Measurements from ENCODE around the gene CRAMP1.
A peak's percentile ranks its signal among the peaks of the same experiment; 100 is the strongest.

The CRAMP1 gene

GRCh38 chr16:1723450-1724147 is 111.4 kb downstream of the CRAMP1 start:
- H3K4me2 ChIP-seq (ENCODE audit: low read depth, low read length), result no peak overlapping the region

DNA sequence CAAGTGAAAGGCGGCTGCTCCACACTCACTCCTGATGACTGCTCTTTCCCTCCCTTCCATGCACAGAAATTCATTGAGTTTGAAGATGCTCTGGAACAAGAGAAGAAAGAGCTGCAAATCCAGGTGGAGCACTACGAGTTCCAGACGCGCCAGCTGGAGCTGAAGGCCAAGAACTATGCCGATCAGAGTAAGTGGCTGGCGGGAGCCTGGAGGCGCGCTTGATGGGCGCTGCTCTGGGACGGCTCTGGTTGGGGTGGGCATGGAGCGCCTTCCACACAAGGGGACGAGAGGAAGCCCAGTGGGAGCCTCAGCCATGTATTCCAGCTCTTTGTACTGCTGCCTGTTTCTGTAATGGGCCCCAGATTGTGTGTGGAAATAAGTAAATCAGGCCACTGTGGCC is 112.3 kb downstream of the CRAMP1 start:
- no peak overlapping the region for H3K27ac ChIP-seq (ENCODE audit: low read length)
- TF ChIP-seq EZH2phosphoT487 (IDR thresholded peaks at IDR 0.05; ENCODE audit: low read length) (no peak), EZH2 (optimal IDR thresholded peaks at IDR 0.05; ENCODE audit: low read depth, low read length) (no peak), CTCF (IDR thresholded peaks at IDR 0.05; ENCODE audit: low read length) (no peak)
- no peak overlapping the region for H2AFZ ChIP-seq (ENCODE audit: low read length)
- no peaks in the 10 kb centered on the region for H3K9me3 ChIP-seq (replicated peaks; ENCODE audit: insufficient read depth, low read length)
- H3F3A ChIP-seq (ENCODE audit: insufficient read depth, low read length), result peaks cover 3% of the 10 kb centered on the region; the same call in 1 of the 2 replicates
- H3K9ac ChIP-seq (ENCODE audit: low read length), result no peak overlapping the region
- H3K4me2 ChIP-seq (ENCODE audit: low read depth, low read length), result no peak overlapping the region
- peaks cover 6% of the 10 kb centered on the region; the same call in 1 of the 2 replicates for H3K4me1 ChIP-seq (ENCODE audit: low read length)
- H3K36me3 ChIP-seq (replicated peaks; ENCODE audit: insufficient read depth, low read length), result no peaks in the 10 kb centered on the region
- no peak for DNase-seq
- H4K20me1 ChIP-seq (ENCODE audit: insufficient read depth, low read length), result no peaks in the 10 kb centered on the region
- H3K79me2 ChIP-seq (ENCODE audit: low read length), result peaks cover 34% of the 10 kb centered on the region
- H3K4me3 ChIP-seq (ENCODE audit: low read length), result no peak overlapping the region
- no peaks in the 10 kb centered on the region for H3K9me2 ChIP-seq (replicated peaks; ENCODE audit: insufficient read depth, low read length)
- H3K27me3 ChIP-seq (replicated peaks; ENCODE audit: insufficient read depth, low read length), result no peaks in the 10 kb centered on the region

More at GRCh38 chr16:1723450-1724147, 111.4 kb downstream of the CRAMP1 start:
- DNase-seq, result peak; percentile 27
- Histone ChIP-seq H3K9ac (ENCODE audit: low read length) (no peak overlapping the region), H3F3A (ENCODE audit: insufficient read depth, low read length) (peaks cover 3% of the 10 kb centered on the region; the same call in 1 of the 2 replicates), H4K20me1 (ENCODE audit: insufficient read depth, low read length) (no peaks in the 10 kb centered on the region), H3K4me1 (ENCODE audit: low read length) (peaks cover 6% of the 10 kb centered on the region; the same call in 1 of the 2 replicates), H3K27me3 (replicated peaks; ENCODE audit: insufficient read depth, low read length) (no peaks in the 10 kb centered on the region), H3K9me2 (replicated peaks; ENCODE audit: insufficient read depth, low read length) (no peaks in the 10 kb centered on the region), H3K79me2 (ENCODE audit: low read length) (peaks cover 41% of the 10 kb centered on the region), H3K36me3 (replicated peaks; ENCODE audit: insufficient read depth, low read length) (no peaks in the 10 kb centered on the region), H2AFZ (ENCODE audit: low read length) (no peak overlapping the region), H3K27ac (ENCODE audit: low read length) (no peak overlapping the region), H3K4me3 (ENCODE audit: low read length) (no peak overlapping the region), H3K9me3 (replicated peaks; ENCODE audit: insufficient read depth, low read length) (no peaks in the 10 kb centered on the region)
- TF ChIP-seq EZH2phosphoT487 (IDR thresholded peaks at IDR 0.05; ENCODE audit: low read length), result no peak
- peak; percentile 74 for TF ChIP-seq CTCF (IDR thresholded peaks at IDR 0.05; ENCODE audit: low read length)

- Histone ChIP-seq H3K36me3 (replicated peaks; ENCODE audit: insufficient read depth, low read length) (no peaks in the 10 kb centered on the region), H3F3A (ENCODE audit: insufficient read depth, low read length) (peaks cover 3% of the 10 kb centered on the region; the same call in 1 of the 2 replicates), H2AFZ (ENCODE audit: low read length) (no peak overlapping the region), H3K9me3 (replicated peaks; ENCODE audit: insufficient read depth, low read length) (no peaks in the 10 kb centered on the region), H3K4me3 (ENCODE audit: low read length) (no peak overlapping the region), H3K27ac (ENCODE audit: low read length) (no peak overlapping the region), H3K4me2 (ENCODE audit: low read depth, low read length) (no peak overlapping the region), H4K20me1 (ENCODE audit: insufficient read depth, low read length) (no peaks in the 10 kb centered on the region), H3K9ac (ENCODE audit: low read length) (no peak overlapping the region), H3K27me3 (replicated peaks; ENCODE audit: insufficient read depth, low read length) (no peaks in the 10 kb centered on the region), H3K79me2 (ENCODE audit: low read length) (peaks cover 30% of the 10 kb centered on the region), H3K4me1 (ENCODE audit: low read length) (peaks cover 6% of the 10 kb centered on the region; the same call in 1 of the 2 replicates), H3K9me2 (replicated peaks; ENCODE audit: insufficient read depth, low read length) (no peaks in the 10 kb centered on the region)
- DNase-seq, result no peak
- TF ChIP-seq EZH2 (optimal IDR thresholded peaks at IDR 0.05; ENCODE audit: low read depth, low read length) (no peak), CTCF (IDR thresholded peaks at IDR 0.05; ENCODE audit: low read length) (no peak), EZH2phosphoT487 (IDR thresholded peaks at IDR 0.05; ENCODE audit: low read length) (no peak)
These were observed 114.7 kb downstream of the CRAMP1 start for GRCh38 chr16:1726661-1727502.
